HCT116 (cell line): ENCODE data around the gene UBE2E2. TPM values are rescaled to one million over a fixed set of nuclear protein-coding genes. Genes with fewer than 3 reads are reported as not detected.

Experiments
- ATAC-seq: fragments of 200-7000 bp; cut with Tn5 transposase; 2 replicates; pipeline ENCODE4 v1.9.1; 2020; ENCODE audit warnings: mild to moderate bottlenecking, moderate library complexity
- BruUV-seq: library from RNA; stranded (reverse); fragments of 400-500 nt; replicated peaks from 2 replicates; lab custom pipeline; 2021; lab: Mats Ljungman, UMichigan
- CTCF ChIA-PET: fragments of 300-600 bp; sonication (Branson Sonifier 250); formaldehyde crosslinking; loops from one replicate; lab custom pipeline; 2021; ENCODE audit warnings: antibody characterized with exemption; lab: Charles Lee
- POLR2A ChIA-PET: fragments of 300-600, 350-600 bp; sonication (Branson Sonifier 250); formaldehyde crosslinking; loops from one replicate; lab custom pipeline; 2021; ENCODE audit warnings: antibody characterized with exemption; lab: Charles Lee
- RAD21 ChIA-PET, 2 experiments: fragments of 300-600 bp; sonication (Branson Sonifier 250); formaldehyde crosslinking; loops; one replicate each; lab custom pipeline; 2023; ENCODE audit warnings: low total read pairs in 2 of 2; ENCODE audit not compliant: uncharacterized antibody in 2 of 2, unreplicated experiment in 2 of 2, low non-redundant PET in 1 of 2; lab: Charles Lee
- DNase-seq: peaks from one replicate; pipeline ENCODE4 v3.0.0-alpha.2; 2010; ENCODE audit warnings: low read depth, low spot score
- H2AFZ ChIP-seq: fragments of 200-600 bp; shearing (Covaris generic), sonication (generic); 2 replicates; pipeline ENCODE4 v1.6.1; 2017; ENCODE audit warnings: low read depth, mixed run types, mixed read lengths, antibody characterized with exemption, low read length; ENCODE audit not compliant: poor library complexity, severe bottlenecking
- H3K27ac ChIP-seq: 2 replicates; pipeline ENCODE4 v1.5.1; 2012; ENCODE audit warnings: low read depth, low read length
- H3K27me3 ChIP-seq: fragments of 200-600 bp; sonication (generic); 2 replicates; pipeline ENCODE4 v1.6.1; 2016; ENCODE audit warnings: mixed run types, low read length, mixed read lengths; ENCODE audit not compliant: insufficient read depth
- H3K36me3 ChIP-seq, 2 experiments: fragments of 200-500 bp in 1 of 2; fragments of 200-600 bp in 1 of 2; sonication (Bioruptor generic) in 1 of 2; sonication (generic) in 1 of 2; 2 replicates each; pipeline versions ENCODE4 v1.5.1 to v1.6.1; 2014 to 2016; ENCODE audit warnings: low read length in 2 of 2, inconsistent platforms in 1 of 2, mixed read lengths in 1 of 2, mixed run types in 1 of 2; ENCODE audit not compliant: insufficient read depth in 2 of 2, control insufficient read depth in 1 of 2
- H3K4me1 ChIP-seq, 2 experiments: fragments of 200-600 bp in 1 of 2; sonication (generic) in 1 of 2; 2 replicates each; pipeline versions ENCODE4 v1.5.1 to v1.6.1; 2012 to 2017; ENCODE audit warnings: low read length in 2 of 2, inconsistent platforms in 1 of 2, mild to moderate bottlenecking in 1 of 2, mixed read lengths in 1 of 2, mixed run types in 1 of 2, moderate library complexity in 1 of 2; ENCODE audit not compliant: insufficient read depth in 2 of 2, control insufficient read depth in 1 of 2
- H3K4me2 ChIP-seq: fragments of 200-600 bp; sonication (generic); 2 replicates; pipeline ENCODE4 v1.6.1; 2017; ENCODE audit warnings: mixed run types, low read length, mixed read lengths
- H3K4me3 ChIP-seq, 2 experiments: fragments of 200-600 bp in 1 of 2; sonication (generic) in 1 of 2; replicated peaks in 1 of 2; 2 replicates each; pipeline ENCODE4 v1.5.1; 2011 to 2016; ENCODE audit warnings: low read length in 2 of 2, control low read depth in 1 of 2, low read depth in 1 of 2, mild to moderate bottlenecking in 1 of 2, mixed read lengths in 1 of 2, mixed run types in 1 of 2
- H3K79me2 ChIP-seq: fragments of 200-600 bp; sonication (generic); 2 replicates; pipeline ENCODE4 v1.6.1; 2017; ENCODE audit warnings: mild to moderate bottlenecking, mixed run types, low read length, moderate library complexity, mixed read lengths; ENCODE audit not compliant: insufficient read depth
- H3K9ac ChIP-seq: fragments of 200-600 bp; sonication (generic); 2 replicates; pipeline ENCODE4 v1.6.1; 2016; ENCODE audit warnings: low read length, mixed read lengths
- H3K9me2 ChIP-seq: fragments of 200-600 bp; sonication (generic), shearing (Covaris generic); 2 replicates; pipeline ENCODE4 v1.6.1; 2017; ENCODE audit warnings: mixed run types, mild to moderate bottlenecking, moderate library complexity; ENCODE audit not compliant: insufficient read depth
- H3K9me3 ChIP-seq, 2 experiments: fragments of 200-500 bp in 1 of 2; fragments of 200-600 bp in 1 of 2; sonication (Bioruptor generic) in 1 of 2; sonication (generic) in 1 of 2; 2 replicates each; pipeline ENCODE4 v1.6.1; 2014 to 2017; ENCODE audit warnings: low read length in 2 of 2, mixed read lengths in 2 of 2, inconsistent platforms in 1 of 2, low read depth in 1 of 2, mild to moderate bottlenecking in 1 of 2, mixed run types in 1 of 2, moderate library complexity in 1 of 2; ENCODE audit not compliant: control insufficient read depth in 1 of 2, insufficient read depth in 1 of 2
- H4K20me1 ChIP-seq: fragments of 200-600 bp; sonication (generic), shearing (Covaris generic); 2 replicates; pipeline ENCODE4 v1.6.1; 2017; ENCODE audit warnings: mixed run types, mild to moderate bottlenecking, moderate library complexity; ENCODE audit not compliant: insufficient read depth
- CBX3 ChIP-seq: IDR thresholded peaks from 2 replicates; pipeline ENCODE4 v1.6.1; 2012; ENCODE audit warnings: low read depth
- CEBPB ChIP-seq: IDR thresholded peaks from 2 replicates; pipeline ENCODE4 v1.6.1; 2012; ENCODE audit warnings: low read depth
- EGR1 ChIP-seq: IDR thresholded peaks from 2 replicates; pipeline ENCODE4 v1.6.1; 2012; ENCODE audit warnings: low read depth
- EZH2phosphoT487 ChIP-seq: fragments of 200-600 bp; IDR thresholded peaks from 2 replicates; pipeline ENCODE4 v1.6.1; 2018; ENCODE audit warnings: antibody characterized with exemption, borderline replicate concordance
- JUND ChIP-seq: IDR thresholded peaks from 2 replicates; pipeline ENCODE4 v1.6.1; 2012
- MAX ChIP-seq: IDR thresholded peaks from 2 replicates; pipeline ENCODE4 v1.6.1; 2012
- POLR2A ChIP-seq: IDR thresholded peaks from 2 replicates; pipeline ENCODE4 v1.7.0; 2011; ENCODE audit warnings: borderline replicate concordance; ENCODE audit not compliant: insufficient read depth, insufficient read length; ENCODE audit errors: extremely low read depth
- POLR2AphosphoS5 ChIP-seq: IDR thresholded peaks from 2 replicates; pipeline ENCODE4 v1.6.1; 2011; ENCODE audit warnings: mild to moderate bottlenecking, low read depth, low read length, moderate library complexity
- RAD21 ChIP-seq: IDR thresholded peaks from 2 replicates; pipeline ENCODE4 v1.6.1; 2012; ENCODE audit warnings: low read depth, mild to moderate bottlenecking
- REST ChIP-seq: IDR thresholded peaks from 2 replicates; pipeline ENCODE4 v1.6.1; 2012; ENCODE audit warnings: low read depth
- SIN3A ChIP-seq: IDR thresholded peaks from 2 replicates; pipeline ENCODE4 v1.6.1; 2012; ENCODE audit warnings: low read depth
- SP1 ChIP-seq: IDR thresholded peaks from 2 replicates; pipeline ENCODE4 v1.6.1; 2012; ENCODE audit warnings: low read depth
- SRF ChIP-seq: IDR thresholded peaks from 2 replicates; pipeline ENCODE4 v1.6.1; 2012; ENCODE audit warnings: low read depth
- TCF7L2 ChIP-seq: IDR thresholded peaks from 2 replicates; pipeline ENCODE4 v1.7.0; 2011; ENCODE audit warnings: borderline replicate concordance, inconsistent platforms; ENCODE audit not compliant: insufficient read depth, insufficient read length; ENCODE audit errors: extremely low read depth
- YY1 ChIP-seq: IDR thresholded peaks from 2 replicates; pipeline ENCODE4 v1.6.1; 2011; ENCODE audit warnings: low read length, low read depth, moderate library complexity, mild to moderate bottlenecking; ENCODE audit not compliant: insufficient replicate concordance; ENCODE audit errors: extremely low read depth
- ZBTB33 ChIP-seq: IDR thresholded peaks from 2 replicates; pipeline ENCODE4 v1.6.1; 2011; ENCODE audit warnings: mild to moderate bottlenecking, low read length, moderate library complexity; ENCODE audit not compliant: insufficient replicate concordance; ENCODE audit errors: extremely low read depth
- ZFX ChIP-seq: fragments of 450-650 bp; IDR thresholded peaks from 2 replicates; pipeline ENCODE4 v1.6.1; 2017
- ZNF274 ChIP-seq: fragments of 200-500 bp; sonication (Bioruptor generic); IDR thresholded peaks from 2 replicates; pipeline ENCODE4 v1.6.1; 2014; ENCODE audit warnings: mild to moderate bottlenecking, low read depth, low read length, inconsistent platforms
- intact Hi-C: fragments of 100-400 bp; cut with micrococcal nuclease; formaldehyde crosslinking; loops from 2 replicates; pipeline ENCODE4 v1.10.0; 2022
- total RNA-seq: library from RNA; stranded (reverse); gene quantifications from one replicate; pipeline ENCODE4 v1.2.1, GENCODE V29; 2021; ENCODE audit not compliant: unreplicated experiment
- TF ChIP-seq, protein P1 (sequence below), 3 experiments: fragments of 200-600 bp in 1 of 3; sonication (generic) in 1 of 3; IDR thresholded peaks in 2 of 3; conservative IDR thresholded peaks in 1 of 3; 2 replicates each; pipeline ENCODE4 v1.5.1; 2012 to 2017; ENCODE audit warnings: low read depth in 2 of 3, low read length in 2 of 3, antibody characterized with exemption in 1 of 3, borderline replicate concordance in 1 of 3, control low read depth in 1 of 3, mild to moderate bottlenecking in 1 of 3, mixed read lengths in 1 of 3, mixed run types in 1 of 3, moderate library complexity in 1 of 3; ENCODE audit not compliant: insufficient read depth in 1 of 3
- TF ChIP-seq, protein P2 (sequence below): IDR thresholded peaks from 2 replicates; pipeline ENCODE4 v1.6.1; 2012

UBE2E2 gene
- total RNA-seq, 1 experiment from 2014 or later, result 21.4 TPM

- no peak overlapping the region for H3K27ac ChIP-seq
- no peaks in the 10 kb centered on the region for H3K4me1 ChIP-seq
- POLR2A ChIA-PET, result no interaction called here
- RAD21 ChIA-PET, result no interaction called here
- no peaks in the 10 kb centered on the region for H3K27me3 ChIP-seq
- no peaks in the 10 kb centered on the region for H3K79me2 ChIP-seq
- H4K20me1 ChIP-seq, result no peaks in the 10 kb centered on the region
- no peak for TF ChIP-seq ZBTB33
- TF ChIP-seq POLR2A, result no peak
- TF ChIP-seq, protein P1, sequence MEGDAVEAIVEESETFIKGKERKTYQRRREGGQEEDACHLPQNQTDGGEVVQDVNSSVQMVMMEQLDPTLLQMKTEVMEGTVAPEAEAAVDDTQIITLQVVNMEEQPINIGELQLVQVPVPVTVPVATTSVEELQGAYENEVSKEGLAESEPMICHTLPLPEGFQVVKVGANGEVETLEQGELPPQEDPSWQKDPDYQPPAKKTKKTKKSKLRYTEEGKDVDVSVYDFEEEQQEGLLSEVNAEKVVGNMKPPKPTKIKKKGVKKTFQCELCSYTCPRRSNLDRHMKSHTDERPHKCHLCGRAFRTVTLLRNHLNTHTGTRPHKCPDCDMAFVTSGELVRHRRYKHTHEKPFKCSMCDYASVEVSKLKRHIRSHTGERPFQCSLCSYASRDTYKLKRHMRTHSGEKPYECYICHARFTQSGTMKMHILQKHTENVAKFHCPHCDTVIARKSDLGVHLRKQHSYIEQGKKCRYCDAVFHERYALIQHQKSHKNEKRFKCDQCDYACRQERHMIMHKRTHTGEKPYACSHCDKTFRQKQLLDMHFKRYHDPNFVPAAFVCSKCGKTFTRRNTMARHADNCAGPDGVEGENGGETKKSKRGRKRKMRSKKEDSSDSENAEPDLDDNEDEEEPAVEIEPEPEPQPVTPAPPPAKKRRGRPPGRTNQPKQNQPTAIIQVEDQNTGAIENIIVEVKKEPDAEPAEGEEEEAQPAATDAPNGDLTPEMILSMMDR (IDR thresholded peaks at IDR 0.05 in 2 of 3, conservative IDR thresholded peaks at IDR 0.05 in 1 of 3; ENCODE audit: borderline replicate concordance in 1 of 3, insufficient read depth in 1 of 3, low read depth in 2 of 3, low read length in 2 of 3), result no peak
- no peak for TF ChIP-seq CEBPB
- TF ChIP-seq ZNF274, result no peak
- no peak for TF ChIP-seq EZH2phosphoT487
- TF ChIP-seq, protein P2, sequence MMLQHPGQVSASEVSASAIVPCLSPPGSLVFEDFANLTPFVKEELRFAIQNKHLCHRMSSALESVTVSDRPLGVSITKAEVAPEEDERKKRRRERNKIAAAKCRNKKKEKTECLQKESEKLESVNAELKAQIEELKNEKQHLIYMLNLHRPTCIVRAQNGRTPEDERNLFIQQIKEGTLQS, result no peak
- TF ChIP-seq SP1, result no peak
- no peak for TF ChIP-seq TCF7L2
- TF ChIP-seq SRF, result no peak
- TF ChIP-seq YY1, result no peak
- no peak for TF ChIP-seq EGR1
- TF ChIP-seq JUND, result no peak
- TF ChIP-seq MAX, result no peak
- TF ChIP-seq SIN3A, result no peak
- TF ChIP-seq POLR2AphosphoS5, result no peak
- no peak for TF ChIP-seq RAD21
- no peak for TF ChIP-seq ZFX
- TF ChIP-seq CBX3, result no peak
- TF ChIP-seq REST, result no peak
- ATAC-seq (no peak), DNase-seq (no peak)
- H3K9me3 ChIP-seq, result no peaks in the 10 kb centered on the region
- intact Hi-C loops, result no loop called here
- H3K36me3 ChIP-seq, result no peaks in the 10 kb centered on the region
- BruUV-seq, result no TSS peak
- H3K4me2 ChIP-seq, result no peak overlapping the region
- no peak overlapping the region for H3K9ac ChIP-seq
- H2AFZ ChIP-seq, result no peak overlapping the region
- H3K9me2 ChIP-seq, result no peaks in the 10 kb centered on the region
- CTCF ChIA-PET, result no interaction called here
- no peak overlapping the region for H3K4me3 ChIP-seq
Observed at GRCh38 chr3:23591374-23591773, 388.2 kb downstream of the UBE2E2 start.
